Colonic mucosa (tissue), 4 donors: ENCODE results near the gene MDC1. TPM values are rescaled to one million over a fixed set of nuclear protein-coding genes. Genes with fewer than 3 reads are reported as not detected.

Experiments
- DNase-seq: peaks from one replicate; pipeline ENCODE4 v3.0.0-alpha.2; 2020
- H3K27ac ChIP-seq: fragments of 200-600 bp; one replicate; pipeline ENCODE4 v1.8.0; 2021
- H3K27me3 ChIP-seq: fragments of 200-600 bp; one replicate; pipeline ENCODE4 v1.8.0; 2021
- H3K36me3 ChIP-seq: fragments of 200-600 bp; one replicate; pipeline ENCODE4 v1.8.0; 2021
- H3K4me1 ChIP-seq: fragments of 200-600 bp; one replicate; pipeline ENCODE4 v1.8.0; 2021; ENCODE audit warnings: mild to moderate bottlenecking
- H3K4me3 ChIP-seq: fragments of 200-600 bp; one replicate; pipeline ENCODE4 v1.8.0; 2021
- H3K9ac ChIP-seq, 2 donors: one replicate each; pipeline ENCODE4 v1.7.0; 2013; ENCODE audit warnings: control low read depth in 2 of 2, low read depth in 2 of 2, low read length in 2 of 2
- H3K9me3 ChIP-seq: fragments of 200-600 bp; one replicate; pipeline ENCODE4 v1.8.0; 2021
- CTCF ChIP-seq: fragments of 200-600 bp; IDR thresholded peaks from one replicate; pipeline ENCODE4 v1.8.0; 2022; ENCODE audit warnings: antibody characterized with exemption, mild to moderate bottlenecking
- intact Hi-C: fragments of 100-400 bp; cut with DNase I; formaldehyde crosslinking; loops from one replicate; pipeline ENCODE4 v1.14.1; 2022
- total RNA-seq, 2 donors: library from RNA; stranded (reverse); fragmentation: NEBNext Ultra II Directional in 1 of 2; extraction: Animal tissue kit (Norgen Biotek cat#: 25700) in 1 of 2; gene quantifications; one replicate each; pipeline ENCODE4 v1.2.1, GENCODE V29; 2021
- donor health status: healthy.
- donor health status: DM: no; HTN: no; CAD: no.
- donor health status: DM: no; HTN: no; CAD: no.

The MDC1 gene
- total RNA-seq, 2 donors from 2014 or later, result 14.0 to 59.0 TPM

- TF ChIP-seq CTCF, result no peak
- Histone ChIP-seq H3K9me3 (no peaks in the 10 kb centered on the region), H3K4me3 (no peak overlapping the region), H3K9ac (no peak overlapping the region), H3K27me3 (no peaks in the 10 kb centered on the region), H3K36me3 (no peaks in the 10 kb centered on the region), H3K4me1 (peaks cover 10% of the 10 kb centered on the region), H3K27ac (no peak overlapping the region)
- DNase-seq, result no peak
- intact Hi-C loops, result no loop called here
Observed at GRCh38 chr6:30754631-30755030, 37.5 kb upstream of the MDC1 start.

- H3K27me3 ChIP-seq, result no peaks in the 10 kb centered on the region
- intact Hi-C loops, result no loop called here
- H3K4me3 ChIP-seq, result no peak overlapping the region
- H3K27ac ChIP-seq, result peak overlapping the region; percentile 56
- peak overlapping the region in 1 of 2 donors; percentile 27 for H3K9ac ChIP-seq
- peaks cover 10% of the 10 kb centered on the region for H3K4me1 ChIP-seq
- DNase-seq, result peak; percentile 77
- no peaks in the 10 kb centered on the region for H3K9me3 ChIP-seq
- no peaks in the 10 kb centered on the region for H3K36me3 ChIP-seq
- no peak for TF ChIP-seq CTCF
Observed at GRCh38 chr6:30752157-30752927, 35.3 kb upstream of the MDC1 start.

- no peaks in the 10 kb centered on the region for H3K27me3 ChIP-seq
- no peaks in the 10 kb centered on the region for H3K36me3 ChIP-seq
- peak overlapping the region in 1 of 2 donors; percentile 70 for H3K9ac ChIP-seq
- no peak for DNase-seq
- H3K9me3 ChIP-seq, result no peaks in the 10 kb centered on the region
- TF ChIP-seq CTCF, result no peak
- no peak overlapping the region for H3K4me3 ChIP-seq
- intact Hi-C loops, result no loop called here
- H3K27ac ChIP-seq, result peak overlapping the region; percentile 78
- peaks cover 10% of the 10 kb centered on the region for H3K4me1 ChIP-seq
Observed at GRCh38 chr6:30750379-30750668, 33.2 kb upstream of the MDC1 start.

- no peak overlapping the region for H3K4me3 ChIP-seq
- H3K27me3 ChIP-seq, result no peaks in the 10 kb centered on the region
- TF ChIP-seq CTCF, result no peak
- peak overlapping the region; percentile 78 for H3K27ac ChIP-seq
- peak; percentile 85 for DNase-seq
- H3K36me3 ChIP-seq, result no peaks in the 10 kb centered on the region
- no peaks in the 10 kb centered on the region for H3K9me3 ChIP-seq
- peak overlapping the region; percentile 16 to 70 for H3K9ac ChIP-seq
- peaks cover 12% of the 10 kb centered on the region for H3K4me1 ChIP-seq
- intact Hi-C loops, result no loop called here
Observed at GRCh38 chr6:30749554-30750378, 32.7 kb upstream of the MDC1 start.

- no peak for TF ChIP-seq CTCF
- Histone ChIP-seq H3K27ac (peak overlapping the region; percentile 78), H3K4me3 (no peak overlapping the region), H3K27me3 (no peaks in the 10 kb centered on the region), H3K9me3 (no peaks in the 10 kb centered on the region), H3K36me3 (no peaks in the 10 kb centered on the region), H3K4me1 (peaks cover 14% of the 10 kb centered on the region), H3K9ac (peak overlapping the region in 1 of 2 donors; percentile 70)
- peak; percentile 29 for DNase-seq
- intact Hi-C loops, result no loop called here
Observed at GRCh38 chr6:30748851-30749540, 31.9 kb upstream of the MDC1 start.
